GM21360 (cell line): ENCODE results near the gene CSMD2.

Experiments
- ATAC-seq: cut with Tn5 transposase; IDR thresholded peaks from one replicate; pipeline ENCODE4 v1.9.1; 2021; ENCODE audit warnings: mild to moderate bottlenecking, moderate library complexity; ENCODE audit not compliant: unreplicated experiment

Gene CSMD2

DNA sequence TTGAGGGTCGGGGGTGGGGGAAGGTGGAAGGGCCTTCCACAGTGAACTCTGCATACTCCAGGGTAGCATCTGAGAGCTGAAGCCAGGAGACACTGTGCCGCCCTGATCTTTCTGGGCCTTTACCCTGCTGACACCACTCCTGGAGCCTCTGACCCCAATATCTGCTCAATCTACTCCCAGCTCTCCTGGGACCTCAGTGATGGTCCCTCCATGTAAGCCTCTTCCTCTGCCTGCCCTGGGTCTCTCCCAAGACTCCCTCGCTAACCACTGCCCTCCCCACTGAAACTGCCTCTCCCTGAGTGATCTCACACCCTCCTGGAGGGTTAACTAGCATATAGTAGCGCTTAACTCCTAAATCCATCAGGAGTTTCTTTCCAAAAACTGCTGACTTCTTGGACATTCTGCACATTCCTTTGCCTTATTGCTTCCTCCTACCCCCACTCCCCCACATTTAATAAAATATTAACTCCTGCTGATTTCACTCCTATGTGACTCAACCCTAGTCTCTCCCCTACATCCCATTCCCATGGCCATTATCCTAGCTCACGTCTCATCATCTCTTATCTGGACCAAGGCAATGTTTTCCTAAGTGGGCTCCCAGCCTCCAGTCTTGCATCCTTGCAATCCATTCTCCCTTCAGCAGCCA is 155.6 kb downstream of the CSMD2 start:
- ATAC-seq: no peak

DNA sequence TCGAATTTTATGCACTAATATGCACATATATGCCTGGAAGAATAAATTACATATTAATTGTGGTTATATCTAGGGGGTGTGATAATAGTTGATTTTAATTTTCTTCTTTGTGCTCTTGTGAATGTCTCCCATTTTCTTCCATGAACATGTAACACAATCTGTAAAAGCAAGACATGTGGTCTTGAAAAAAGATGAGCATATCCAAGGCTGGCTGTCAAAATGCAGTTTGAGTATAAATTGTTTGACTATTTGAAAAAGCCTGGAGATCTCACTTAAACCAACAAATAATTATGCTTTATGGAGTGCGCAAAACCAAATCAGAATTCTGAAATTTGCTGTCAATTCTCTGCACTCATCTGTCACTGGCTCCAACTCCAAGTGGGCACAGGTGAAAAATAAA is 157.3 kb downstream of the CSMD2 start:
- no peak for ATAC-seq

DNA sequence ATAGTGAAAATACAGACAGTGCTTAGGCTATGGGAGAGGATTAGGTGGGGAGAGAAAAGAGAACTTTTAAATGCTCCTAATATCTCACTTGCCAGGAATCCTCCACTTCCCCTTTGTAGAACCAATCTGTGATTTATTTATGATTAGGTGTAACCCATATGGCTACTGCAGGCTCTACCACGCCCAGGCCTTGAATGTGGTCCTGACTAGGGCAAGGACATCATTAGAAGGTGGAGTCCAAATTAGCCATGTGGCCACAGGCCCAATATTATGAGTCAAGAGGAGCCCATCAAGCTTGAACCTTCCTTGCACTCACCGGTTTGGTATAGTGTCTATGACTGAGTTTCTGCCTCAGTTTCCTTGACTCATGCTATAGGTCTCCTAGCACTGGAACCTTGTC is 159.7 kb downstream of the CSMD2 start:
- no peak for ATAC-seq

DNA sequence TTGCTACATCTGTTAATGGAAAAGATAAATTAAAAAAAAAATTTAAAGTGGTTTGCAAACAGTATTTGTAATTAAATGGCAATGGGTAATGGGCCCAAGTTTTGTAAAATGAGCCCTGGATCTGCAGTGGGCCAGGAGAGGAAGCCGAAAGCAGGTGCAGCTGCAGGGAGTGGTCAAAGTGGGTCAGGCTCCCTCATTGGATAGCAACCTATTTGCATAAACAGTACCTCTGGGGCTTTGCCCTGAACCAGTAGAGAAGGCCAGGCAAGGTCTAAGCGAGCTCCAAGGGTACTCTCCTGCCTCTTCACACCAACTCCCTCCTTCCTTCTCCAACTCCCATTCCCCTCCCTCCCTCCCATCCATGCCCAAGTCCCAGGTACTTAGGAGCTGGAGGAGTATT is 162.2 kb downstream of the CSMD2 start:
- no peak for ATAC-seq

DNA sequence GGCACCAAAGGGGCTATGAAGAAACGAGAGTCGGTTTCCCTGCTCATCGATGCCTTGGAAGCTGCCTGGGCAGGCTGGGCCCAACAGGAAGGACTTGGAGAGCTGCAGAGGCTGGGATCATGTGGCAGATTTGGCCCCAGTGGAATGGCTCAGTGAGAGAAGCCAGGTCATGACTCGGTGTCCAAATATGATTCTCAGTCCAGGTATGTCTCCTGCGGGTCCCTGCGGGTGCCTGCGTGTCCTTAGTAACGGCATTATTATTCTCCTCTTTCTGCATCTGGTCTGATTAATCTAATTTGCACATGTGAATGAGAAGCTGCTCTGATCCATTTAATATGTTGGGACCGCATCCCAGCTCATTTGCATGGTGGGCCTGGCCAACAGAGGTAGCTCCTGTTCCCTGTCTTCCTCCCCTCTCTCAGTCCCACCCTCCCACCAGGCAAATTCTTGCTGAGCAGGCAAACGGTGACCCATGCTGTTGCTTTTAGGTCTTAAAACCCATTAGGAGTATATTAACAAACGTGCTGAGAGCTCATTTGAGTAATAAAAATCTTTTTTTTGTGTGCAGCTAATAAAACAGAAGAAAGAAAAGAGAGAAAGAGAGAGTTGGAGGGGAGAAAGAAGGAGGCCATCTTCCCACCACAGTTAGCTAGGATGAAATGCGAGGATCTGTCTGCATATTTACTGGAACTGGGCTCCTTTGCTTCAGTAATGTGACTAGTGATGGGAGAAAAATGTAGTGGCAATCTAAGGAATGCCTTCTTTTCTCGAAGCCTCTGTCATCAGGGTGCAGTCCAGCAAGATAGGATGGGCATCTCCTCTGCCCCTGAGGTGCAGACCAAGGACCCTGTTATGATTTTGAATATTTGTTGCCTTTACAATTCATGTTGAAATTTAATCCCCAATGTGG is 167.6 kb downstream of the CSMD2 start:
- ATAC-seq: no peak

DNA sequence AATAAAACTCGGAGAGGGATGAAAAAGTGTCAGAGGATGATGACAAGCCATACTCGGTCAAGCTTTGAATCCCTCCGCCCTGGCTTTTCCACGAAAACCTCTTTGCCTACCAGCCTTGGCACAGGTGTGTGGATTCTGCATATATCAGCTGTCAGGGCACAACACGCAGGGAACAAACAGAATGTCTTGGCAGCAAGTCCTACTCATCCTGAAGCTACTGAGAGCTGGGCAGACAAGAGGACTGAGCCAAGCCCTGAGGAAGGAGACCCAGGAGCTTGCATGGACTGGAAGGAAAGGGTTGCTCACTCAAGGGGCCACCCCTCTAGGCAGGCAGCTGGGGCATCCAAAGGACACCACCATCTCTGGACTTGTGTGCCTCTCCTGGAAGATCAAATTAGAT is 168.7 kb downstream of the CSMD2 start:
- no peak for ATAC-seq

DNA sequence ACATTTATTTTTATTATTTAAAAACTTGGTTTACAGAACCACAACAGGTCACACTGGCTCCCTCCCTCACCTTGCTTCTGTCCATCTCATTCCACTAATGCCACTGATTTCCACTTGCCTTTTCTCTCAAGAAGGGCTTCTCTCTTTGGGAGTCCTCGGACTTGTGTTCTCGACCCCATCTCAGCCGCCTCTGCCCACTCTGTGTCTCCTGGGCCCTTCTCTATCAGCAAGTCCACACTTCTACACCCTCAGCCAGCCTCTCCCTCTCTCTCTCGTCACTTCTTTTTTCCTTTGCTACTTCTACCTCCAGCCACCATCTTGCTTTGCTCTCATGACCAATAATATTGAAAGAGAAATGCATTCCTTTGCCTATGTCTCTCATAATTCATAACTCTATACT is 171.7 kb downstream of the CSMD2 start:
- no peak for ATAC-seq

DNA sequence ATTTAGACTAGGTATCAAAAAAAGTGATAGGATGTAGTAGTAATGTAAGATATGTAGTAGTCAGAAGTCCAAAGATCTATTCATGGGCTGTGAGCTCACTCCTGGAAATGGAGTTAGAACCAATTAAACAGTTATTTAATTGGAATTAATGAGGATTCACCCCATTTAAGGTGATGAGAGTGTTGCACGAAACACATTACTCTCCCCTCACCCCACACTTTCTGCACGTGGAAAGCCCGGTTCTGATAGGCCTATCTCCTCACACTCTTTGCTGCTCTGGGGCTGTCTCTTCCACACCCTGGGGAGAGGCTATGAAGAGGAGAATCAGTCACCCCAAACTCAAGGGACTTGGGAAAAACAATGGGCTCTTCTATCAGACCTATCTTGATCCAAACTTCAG is 174.7 kb downstream of the CSMD2 start:
- no peak for ATAC-seq

DNA sequence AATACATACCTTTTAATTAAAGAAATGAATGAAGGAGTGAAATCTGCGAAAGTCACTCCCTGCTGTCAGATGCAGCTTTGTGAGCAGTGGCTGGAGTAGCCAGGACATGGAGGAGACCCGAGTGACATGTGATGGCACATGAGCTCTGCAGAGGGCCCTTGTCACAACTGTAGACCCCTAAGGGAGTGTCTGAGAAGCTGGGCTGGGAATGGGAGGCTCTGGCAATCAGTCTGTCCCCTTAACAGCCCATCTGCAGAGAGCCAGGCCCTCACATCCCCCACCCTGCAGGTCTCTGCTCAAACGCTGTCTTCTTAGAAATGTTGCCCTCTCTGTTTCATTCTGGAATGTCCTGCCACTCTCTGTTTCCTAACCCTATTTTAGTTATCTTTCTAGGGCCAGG is 176.9 kb downstream of the CSMD2 start:
- no peak for ATAC-seq

DNA sequence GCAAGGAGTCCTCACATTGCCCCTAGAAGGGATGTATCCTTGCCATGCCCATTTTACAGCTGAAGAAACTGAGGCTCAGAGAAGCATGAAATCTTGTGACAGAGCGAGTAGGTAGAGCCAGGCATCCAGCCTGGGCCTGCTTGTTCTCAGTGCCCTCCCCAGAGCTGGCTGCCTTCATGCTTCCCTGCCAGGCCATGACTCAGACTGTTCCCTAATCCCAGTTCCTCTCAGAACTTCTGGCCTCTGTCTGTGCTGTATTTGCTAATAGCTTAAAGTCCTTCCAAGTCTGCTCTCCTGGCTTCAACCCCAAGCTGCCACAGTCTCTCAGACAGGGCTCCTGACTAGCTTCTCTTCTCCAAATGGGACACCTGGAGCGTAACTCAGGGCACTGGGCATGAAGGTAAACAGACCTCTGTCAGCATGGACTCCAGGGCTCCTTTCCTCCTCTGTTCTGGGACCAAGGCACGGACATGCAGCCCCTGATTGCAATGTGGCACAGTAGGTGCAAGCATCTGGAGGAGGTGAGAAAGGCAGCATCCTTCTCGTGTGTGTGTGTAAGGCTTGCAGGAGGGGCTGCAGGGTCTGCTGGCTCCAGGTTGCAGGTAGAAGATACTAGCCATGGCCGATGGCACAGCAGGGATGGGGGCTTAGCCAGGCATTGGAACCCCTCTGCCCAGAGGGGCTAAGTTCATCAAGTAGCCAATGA is 178.5 kb downstream of the CSMD2 start:
- ATAC-seq: no peak

DNA sequence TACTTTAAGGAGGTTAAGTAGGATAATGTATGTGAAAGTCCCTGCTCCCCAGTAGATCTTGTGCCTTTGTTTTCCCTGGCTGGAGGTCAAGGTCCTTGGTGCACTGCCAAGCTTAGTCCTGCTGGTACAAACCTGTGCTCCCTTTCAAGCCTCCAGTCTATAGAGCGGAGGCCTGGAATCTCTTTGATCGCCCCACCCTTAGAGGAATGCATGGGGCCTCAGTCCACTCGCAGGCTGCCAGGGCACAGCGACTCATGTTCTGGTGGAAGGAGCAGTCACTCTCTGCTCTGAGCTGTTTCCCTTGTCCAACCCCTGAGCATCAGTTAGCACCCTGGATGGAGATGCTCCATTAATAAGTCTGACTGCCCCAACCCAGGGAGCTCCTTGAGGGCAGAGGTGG is 179.4 kb downstream of the CSMD2 start:
- no peak for ATAC-seq

DNA sequence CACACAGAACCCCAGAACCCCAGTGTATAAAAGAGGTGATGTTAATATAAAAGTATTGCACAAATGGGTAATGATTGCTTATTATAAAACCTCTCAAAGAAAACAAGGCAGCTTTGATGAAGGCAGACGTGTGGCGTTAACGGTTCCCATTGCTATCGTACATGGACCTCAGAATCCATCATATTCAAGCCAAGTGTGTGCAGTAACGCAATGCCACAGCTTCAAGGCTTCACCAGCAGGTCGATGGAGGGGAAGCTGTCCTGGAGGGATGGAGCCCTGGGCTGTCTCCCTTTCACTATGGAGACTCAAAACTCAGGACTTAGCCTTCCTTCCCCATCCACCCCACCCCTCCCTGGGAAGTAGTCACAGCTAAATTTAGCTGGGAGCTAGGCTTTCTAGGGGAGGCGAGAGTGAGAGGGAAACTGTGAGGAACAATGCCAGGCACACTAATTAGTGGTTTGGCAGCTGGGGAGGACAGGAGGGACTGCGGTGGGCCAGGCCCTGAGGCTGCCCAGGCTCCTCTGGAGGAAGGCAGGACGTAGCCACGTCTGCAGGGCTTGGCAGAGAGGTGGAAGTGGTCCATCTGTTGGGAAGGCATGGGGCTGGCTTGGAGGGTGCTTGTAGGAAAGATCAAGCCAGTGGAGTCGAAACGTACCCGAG is 180.0 kb downstream of the CSMD2 start:
- ATAC-seq: no peak

DNA sequence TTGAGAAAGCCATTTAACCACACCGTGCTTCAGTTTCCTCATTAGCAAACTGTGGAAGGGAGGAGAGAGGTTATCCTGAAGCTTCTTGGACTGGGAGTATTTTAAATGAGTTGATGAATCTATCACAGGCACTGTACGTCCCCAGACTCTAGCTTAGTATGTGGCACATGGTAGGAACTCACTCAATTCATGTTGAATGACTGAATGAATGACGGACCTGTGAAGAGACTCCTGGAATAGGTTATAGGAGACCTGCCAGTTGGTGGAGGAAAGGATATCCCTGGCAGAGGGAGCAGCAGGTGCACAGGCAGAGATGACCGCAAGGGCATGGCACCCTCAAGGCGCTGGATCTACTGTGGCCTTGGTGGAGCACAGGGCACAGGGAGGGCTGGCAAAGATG is 182.6 kb downstream of the CSMD2 start:
- no peak for ATAC-seq

DNA sequence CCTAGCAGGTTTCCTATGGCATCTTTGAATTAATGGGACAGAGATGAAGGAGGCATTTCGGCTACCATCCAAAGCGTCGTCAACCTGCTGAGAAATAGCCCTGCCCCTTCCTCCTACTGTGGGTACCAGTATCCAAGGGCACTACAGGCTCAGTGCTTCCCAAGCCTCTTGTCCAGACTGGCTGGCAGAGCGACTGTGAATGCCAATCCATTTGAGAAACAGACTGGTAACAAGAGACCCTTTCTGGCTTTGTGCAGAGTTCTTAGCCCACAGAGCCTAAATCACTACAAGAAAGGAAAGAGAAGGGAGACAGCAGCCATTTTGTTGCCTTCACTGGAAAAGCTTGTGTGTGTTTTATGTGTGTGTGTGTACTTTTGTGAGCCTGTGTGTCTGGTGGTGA is 185.7 kb downstream of the CSMD2 start:
- no peak for ATAC-seq

DNA sequence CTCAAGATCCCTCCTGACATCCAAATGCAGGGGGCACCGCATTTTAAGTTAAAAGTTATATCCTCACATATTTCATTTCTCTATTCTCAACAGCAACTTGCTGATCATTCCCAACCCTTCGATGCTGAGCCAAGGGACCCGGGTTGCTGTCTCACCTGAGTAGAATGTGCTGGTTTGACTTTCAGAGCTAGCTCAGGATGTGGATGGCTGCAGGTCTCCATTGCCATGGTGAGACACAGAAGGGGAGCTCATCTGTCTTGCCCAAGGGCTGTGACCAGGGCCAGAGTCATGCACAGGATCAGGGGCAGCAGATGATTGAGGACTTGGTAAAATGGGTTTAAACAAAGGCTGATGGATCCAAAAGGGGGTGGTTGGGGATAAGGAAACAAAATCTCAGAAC is 189.1 kb downstream of the CSMD2 start:
- no peak for ATAC-seq

DNA sequence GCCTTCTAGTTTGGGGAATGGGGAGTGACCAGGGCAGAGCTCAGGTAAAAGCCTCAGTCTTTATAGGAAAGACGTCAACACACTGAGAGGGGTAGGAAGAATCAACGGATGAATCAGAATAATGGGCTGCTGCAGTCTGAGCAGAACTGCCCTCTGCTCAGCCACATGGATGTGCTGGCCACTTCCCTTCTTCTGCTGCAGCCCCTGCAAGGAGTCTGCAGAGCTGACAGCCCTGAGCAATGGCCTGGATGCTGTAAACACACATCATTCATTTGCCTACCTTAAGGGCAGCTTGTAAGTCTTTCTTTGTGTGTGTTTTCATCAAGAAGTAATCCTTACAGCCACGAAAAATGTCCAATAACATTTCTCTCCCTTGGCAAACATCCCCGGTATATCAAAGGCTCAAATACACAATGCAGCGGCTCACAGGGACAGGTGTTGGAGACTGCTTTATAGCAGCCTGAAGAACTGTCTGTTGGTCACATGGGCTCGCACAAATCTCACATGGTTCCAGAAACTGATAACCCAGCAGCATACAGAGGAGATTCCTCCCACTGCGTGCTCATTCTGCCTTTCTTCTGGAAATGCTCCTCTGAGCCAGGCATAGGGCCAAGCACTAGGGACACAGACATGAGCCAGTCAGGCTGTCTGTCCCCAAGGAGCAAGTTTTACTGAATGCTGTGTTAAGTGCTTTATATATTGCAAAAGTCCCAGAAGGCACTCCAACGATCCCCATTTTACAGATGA is 191.1 kb downstream of the CSMD2 start:
- no peak for ATAC-seq

DNA sequence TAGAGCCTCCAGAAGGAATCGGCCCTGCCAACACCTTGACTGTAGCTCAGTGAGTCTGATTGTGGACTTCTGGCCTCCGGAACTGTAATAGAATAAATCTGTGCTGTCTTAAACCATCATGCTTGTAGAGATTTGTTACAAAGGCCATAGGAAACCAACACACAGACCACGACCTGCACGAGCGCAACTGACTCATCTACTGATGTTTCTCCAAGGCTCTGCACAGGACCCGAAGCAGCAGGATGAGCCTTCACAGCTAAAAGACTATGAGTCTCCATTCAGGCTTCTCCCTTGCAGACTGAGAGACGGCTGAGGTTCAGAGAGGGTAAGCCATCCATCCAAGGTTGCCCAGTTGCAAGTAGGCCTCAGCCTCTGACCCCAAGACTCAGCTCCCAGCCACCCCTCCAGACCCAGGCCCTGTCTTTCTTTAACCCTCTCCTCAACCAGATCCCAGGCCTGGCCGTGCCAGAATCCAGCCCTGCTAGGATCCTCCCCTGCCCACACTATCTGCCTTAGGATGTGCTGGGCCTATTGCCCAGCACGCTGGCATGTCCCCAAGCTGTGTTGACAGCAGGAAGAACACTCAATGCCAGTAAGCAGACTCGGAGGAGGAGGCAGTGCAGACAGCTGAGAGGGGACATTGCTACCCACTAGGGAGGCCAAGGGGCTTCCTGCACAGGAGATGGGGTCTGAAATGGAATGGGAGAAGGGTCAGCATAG is 192.2 kb downstream of the CSMD2 start:
- ATAC-seq: no peak

DNA sequence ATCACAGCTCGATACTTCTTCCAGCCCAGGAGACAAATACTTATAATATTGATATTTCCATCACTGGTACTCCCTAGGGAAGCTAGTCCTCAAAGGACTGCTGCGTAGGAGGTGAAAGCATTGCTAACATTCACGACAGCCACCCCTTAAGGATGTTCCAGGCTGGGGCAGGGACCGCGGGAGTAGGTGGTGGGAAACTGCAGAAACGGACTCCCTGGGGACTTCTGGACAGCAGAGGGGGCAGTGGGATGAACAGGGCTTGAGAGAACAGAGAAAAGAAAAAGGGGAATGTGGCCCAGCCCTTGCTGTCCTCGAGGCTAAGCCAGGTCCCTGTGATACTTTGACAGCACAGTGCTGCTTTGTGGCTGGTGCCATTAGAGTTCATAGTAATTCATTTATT is 193.1 kb downstream of the CSMD2 start:
- no peak for ATAC-seq

DNA sequence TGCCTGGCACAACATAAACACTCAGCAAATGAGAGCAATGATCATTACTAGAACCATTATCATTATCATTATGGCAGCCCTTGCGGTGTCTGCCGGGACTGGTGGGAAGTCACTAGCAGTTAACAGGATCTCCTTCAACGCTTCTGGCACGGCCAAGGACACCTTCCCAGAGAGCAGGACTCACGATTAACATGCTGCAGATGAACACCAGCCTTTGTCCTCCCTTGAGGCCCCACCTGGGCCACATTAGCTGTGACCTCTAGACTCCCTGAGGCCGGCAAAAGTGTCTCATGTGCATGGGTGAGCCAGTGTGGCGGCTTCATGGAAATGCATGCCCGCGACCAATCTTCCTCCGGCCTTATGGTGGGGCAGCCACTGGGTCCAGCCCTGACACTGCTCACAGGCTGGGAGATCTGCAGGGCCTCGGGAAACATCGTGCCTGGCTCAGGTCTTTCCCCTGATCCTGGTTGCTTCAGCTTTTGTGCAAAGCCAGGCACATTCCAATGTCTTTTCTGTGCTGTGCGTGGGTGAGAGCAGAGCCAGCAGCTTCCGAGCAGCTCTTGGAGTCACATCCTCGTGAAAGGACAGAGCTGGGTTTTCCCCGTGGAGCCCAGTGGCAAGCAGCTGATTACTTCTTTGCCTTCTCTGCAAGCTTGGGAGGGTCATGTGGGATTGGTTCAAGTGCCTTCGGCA is 193.9 kb downstream of the CSMD2 start:
- ATAC-seq: no peak
